LoVo (cell line): ENCODE measurements around the gene DDX6.
"Not testable (repeated sequence)": the region's sequence is repeated elsewhere in the genome, so short reads cannot be mapped to it uniquely, and the experiment has no call there.

Source experiments
- DNase-seq: peaks from one replicate; pipeline ENCODE4 v3.0.0-alpha.2; 2016; ENCODE audit warnings: low spot score

Gene DDX6

GRCh38 chr11:118744046-118744445 lies 46.9 kb downstream of the DDX6 start:
- no peak for DNase-seq

GRCh38 chr11:118742304-118742703 lies 48.7 kb downstream of the DDX6 start:
- no peak for DNase-seq

- DNase-seq = no peak
Measured at GRCh38 chr11:118740892-118741291, 50.1 kb downstream of the DDX6 start.

GRCh38 chr11:118735203-118735602 lies 55.8 kb downstream of the DDX6 start:
- DNase-seq = no peak

GRCh38 chr11:118734031-118734430 lies 56.9 kb downstream of the DDX6 start:
- DNase-seq = no peak

- DNase-seq = not testable (repeated sequence)
Measured at GRCh38 chr11:118729753-118730152, 61.2 kb downstream of the DDX6 start.

GRCh38 chr11:118728112-118728511 lies 62.9 kb downstream of the DDX6 start:
- DNase-seq = not testable (repeated sequence)

GRCh38 chr11:118727721-118728066 lies 63.3 kb downstream of the DDX6 start:
- not testable (repeated sequence) for DNase-seq

GRCh38 chr11:118727001-118727720 lies 63.8 kb downstream of the DDX6 start:
- not testable (repeated sequence) for DNase-seq

GRCh38 chr11:118721478-118722015 lies 69.4 kb downstream of the DDX6 start:
- not testable (repeated sequence) for DNase-seq

GRCh38 chr11:118720740-118721139 lies 70.2 kb downstream of the DDX6 start:
- DNase-seq = not testable (repeated sequence)

GRCh38 chr11:118720078-118720477 lies 70.9 kb downstream of the DDX6 start:
- not testable (repeated sequence) for DNase-seq

- DNase-seq = not testable (repeated sequence)
Measured at GRCh38 chr11:118718562-118718961, 72.4 kb downstream of the DDX6 start.

GRCh38 chr11:118717733-118718132 lies 73.2 kb downstream of the DDX6 start:
- not testable (repeated sequence) for DNase-seq

- DNase-seq = not testable (repeated sequence)
Measured at GRCh38 chr11:118717221-118717620, 73.7 kb downstream of the DDX6 start.

- no peak for DNase-seq
Measured at GRCh38 chr11:118715837-118716260, 75.1 kb downstream of the DDX6 start.

GRCh38 chr11:118715245-118715831 lies 75.6 kb downstream of the DDX6 start:
- DNase-seq = no peak

- DNase-seq = no peak
Measured at GRCh38 chr11:118714816-118715215, 76.1 kb downstream of the DDX6 start.

- DNase-seq = not testable (repeated sequence)
Measured at GRCh38 chr11:118714416-118714815, 76.5 kb downstream of the DDX6 start.

GRCh38 chr11:118708296-118708695 lies 82.7 kb downstream of the DDX6 start:
- DNase-seq = no peak

GRCh38 chr11:118706546-118706825 lies 84.5 kb downstream of the DDX6 start:
- no peak for DNase-seq

- no peak for DNase-seq
Measured at GRCh38 chr11:118705791-118706545, 85.0 kb downstream of the DDX6 start.
